K562 (cell line): ENCODE results near the gene VPS37B.

ENCODE experiments used
- CTCF ChIP-seq, 3 experiments: IDR thresholded peaks in 2 of 3; conservative IDR thresholded peaks in 1 of 3; 2 replicates each; pipeline ENCODE4 v1.5.1; 2011 to 2012; ENCODE audit warnings: low read length in 3 of 3, mild to moderate bottlenecking in 3 of 3, control low read depth in 2 of 3, improper control_type of control experiment in 1 of 3, inconsistent platforms in 1 of 3, low read depth in 1 of 3, mixed read lengths in 1 of 3, moderate library complexity in 1 of 3; ENCODE audit not compliant: insufficient read depth in 2 of 3
- DMBX1 ChIP-seq: fragments of 250-450 bp; sonication (Bioruptor Pico); IDR thresholded peaks from 2 replicates; pipeline ENCODE4 v1.8.0; 2022; ENCODE audit warnings: inconsistent platforms, mild to moderate bottlenecking, moderate library complexity, borderline replicate concordance
- ELF4 ChIP-seq: fragments of 450-650 bp; formaldehyde crosslinking; IDR thresholded peaks from 2 replicates; pipeline ENCODE4 v1.4.0; 2022; ENCODE audit warnings: missing genetic modification characterization
- ESRRA ChIP-seq: fragments of 450-650 bp; IDR thresholded peaks from 2 replicates; pipeline ENCODE4 v1.6.1; 2014; ENCODE audit warnings: low read depth, mild to moderate bottlenecking, moderate library complexity, borderline replicate concordance
- GTF3C2 ChIP-seq: IDR thresholded peaks from 3 replicates; pipeline ENCODE4 v1.6.1; 2011; ENCODE audit warnings: borderline replicate concordance, mild to moderate bottlenecking, moderate library complexity; ENCODE audit not compliant: insufficient read length; ENCODE audit errors: extremely low read depth
- HBP1 ChIP-seq: fragments of 450-650 bp; formaldehyde crosslinking; IDR thresholded peaks from 2 replicates; pipeline ENCODE4 v1.4.0; 2022; ENCODE audit warnings: missing genetic modification characterization
- MLX ChIP-seq, 2 experiments: fragments of 450-650 bp in 1 of 2; sonication (generic) in 1 of 2; formaldehyde crosslinking; conservative IDR thresholded peaks; 2 replicates each; pipeline versions ENCODE4 v1.4.0 to v1.8.1; 2020 to 2022; ENCODE audit warnings: mild to moderate bottlenecking in 1 of 2, missing genetic modification reagents in 1 of 2
- TARDBP ChIP-seq: fragments of 450-650 bp; IDR thresholded peaks from 2 replicates; pipeline ENCODE4 v1.6.1; 2016
- WHSC1 ChIP-seq: IDR thresholded peaks from one replicate; pipeline ENCODE4 v1.6.1; 2012; ENCODE audit warnings: low read length, control low read depth, inconsistent platforms
- ZNF224 ChIP-seq: sonication (generic); formaldehyde crosslinking; IDR thresholded peaks from 2 replicates; pipeline ENCODE4 v1.8.0; 2022; ENCODE audit warnings: mild to moderate bottlenecking, missing genetic modification reagents

- no peak for TF ChIP-seq ELF4 (CRISPR knock-in tag)
- TF ChIP-seq WHSC1, result no peak
- TF ChIP-seq CTCF (IDR thresholded peaks at IDR 0.05 in 2 of 3, conservative IDR thresholded peaks at IDR 0.05 in 1 of 3; ENCODE audit: insufficient read depth in 2 of 3, low read depth in 1 of 3, low read length in 3 of 3), result no peak
- no peak for TF ChIP-seq MLX (CRISPR knock-in tag; conservative IDR thresholded peaks at IDR 0.05)
- TF ChIP-seq ZNF224 (CRISPR knock-in tag), result no peak
- no peak for TF ChIP-seq DMBX1 (CRISPR knock-in tag)
- no peak for TF ChIP-seq TARDBP
- TF ChIP-seq ESRRA, result no peak
- no peak for TF ChIP-seq GTF3C2
- no peak for TF ChIP-seq HBP1 (CRISPR knock-in tag)
Measured at GRCh38 chr12:122876731-122877130, 19.2 kb downstream of the VPS37B start.
